GM23338 (cell line): ENCODE data around the gene LCLAT1. TPM values are rescaled to one million over a fixed set of nuclear protein-coding genes. Genes with fewer than 3 reads are reported as not detected.

Experiments used
- ATAC-seq: fragments of 200-7000 bp; cut with Tn5 transposase; 3 replicates; pipeline ENCODE4 v1.9.1; 2020
- DNase-seq: peaks from one replicate; pipeline ENCODE4 v3.0.0-alpha.2; 2015; ENCODE audit warnings: low spot score
- H2AFZ ChIP-seq: fragments of 200-600 bp; sonication (generic); 2 replicates; pipeline ENCODE4 v1.8.0; 2016; ENCODE audit warnings: antibody characterized with exemption, mild to moderate bottlenecking, moderate library complexity
- H3F3A ChIP-seq: fragments of 200-600 bp; sonication (generic); replicated peaks from 2 replicates; pipeline ENCODE4 v1.8.0; 2017; ENCODE audit warnings: antibody characterized with exemption, mixed run types, low read depth
- H3K27ac ChIP-seq: fragments of 200-600 bp; sonication (generic); 2 replicates; pipeline ENCODE4 v1.6.1; 2016; ENCODE audit warnings: low read depth
- H3K27me3 ChIP-seq: fragments of 200-600 bp; sonication (generic); 2 replicates; pipeline ENCODE4 v1.8.0; 2016; ENCODE audit warnings: mild to moderate bottlenecking, mixed run types, moderate library complexity; ENCODE audit not compliant: insufficient read depth
- H3K36me3 ChIP-seq: fragments of 200-600 bp; sonication (generic); 2 replicates; pipeline ENCODE4 v1.8.0; 2016; ENCODE audit warnings: mild to moderate bottlenecking; ENCODE audit not compliant: insufficient read depth
- H3K4me1 ChIP-seq: fragments of 200-600 bp; sonication (generic); 2 replicates; pipeline ENCODE4 v1.8.0; 2016; ENCODE audit warnings: mild to moderate bottlenecking, moderate library complexity; ENCODE audit not compliant: insufficient read depth
- H3K4me2 ChIP-seq: fragments of 200-600 bp; sonication (generic); 2 replicates; pipeline ENCODE4 v1.7.1; 2017; ENCODE audit warnings: mixed run types
- H3K4me3 ChIP-seq: fragments of 200-600 bp; sonication (generic); 2 replicates; pipeline ENCODE4 v1.6.1; 2016; ENCODE audit warnings: mixed run types
- H3K79me2 ChIP-seq: fragments of 200-600 bp; sonication (generic); replicated peaks from 2 replicates; pipeline ENCODE4 v1.8.0; 2017; ENCODE audit warnings: mild to moderate bottlenecking; ENCODE audit not compliant: insufficient read depth
- H3K9me2 ChIP-seq: fragments of 200-600 bp; sonication (generic); 2 replicates; pipeline ENCODE4 v1.8.0; 2017; ENCODE audit not compliant: insufficient read depth
- H4K20me1 ChIP-seq: fragments of 200-600 bp; sonication (generic); replicated peaks from 2 replicates; pipeline ENCODE4 v1.8.0; 2017; ENCODE audit warnings: mild to moderate bottlenecking; ENCODE audit not compliant: insufficient read depth
- H3K27ac Mint-ChIP-seq: 2 replicates; pipeline ENCODE4 v1.8.0; 2020; ENCODE audit warnings: inconsistent platforms, mild to moderate bottlenecking, moderate library complexity, mixed read lengths
- H3K27me3 Mint-ChIP-seq: 3 replicates; pipeline ENCODE4 v1.8.0; 2022; ENCODE audit warnings: low read depth, mild to moderate bottlenecking, moderate library complexity, mixed read lengths, inconsistent platforms; ENCODE audit not compliant: insufficient read depth, poor library complexity
- H3K36me3 Mint-ChIP-seq: 3 replicates; pipeline ENCODE4 v1.8.0; 2021; ENCODE audit warnings: low read depth, mild to moderate bottlenecking, inconsistent platforms, moderate library complexity, mixed read lengths
- H3K4me1 Mint-ChIP-seq: 3 replicates; pipeline ENCODE4 v1.8.0; 2020; ENCODE audit warnings: mild to moderate bottlenecking, inconsistent platforms, mixed read lengths
- H3K4me3 Mint-ChIP-seq: 3 replicates; pipeline ENCODE4 v1.8.0; 2021; ENCODE audit warnings: moderate library complexity, mild to moderate bottlenecking, inconsistent platforms, mixed read lengths
- H3K9me3 Mint-ChIP-seq: 3 replicates; pipeline ENCODE4 v1.8.0; 2020; ENCODE audit warnings: moderate library complexity, mild to moderate bottlenecking, inconsistent platforms, mixed read lengths
- CREB1 ChIP-seq: fragments of 250-450 bp; sonication (Bioruptor Pico); IDR thresholded peaks from 2 replicates; pipeline ENCODE4 v1.5.0; 2020; ENCODE audit warnings: low read depth, mild to moderate bottlenecking, moderate library complexity
- EZH2phosphoT487 ChIP-seq: fragments of 200-600 bp; sonication (generic); IDR thresholded peaks from one replicate; pipeline ENCODE4 v1.8.1; 2018; ENCODE audit warnings: antibody characterized with exemption; ENCODE audit not compliant: unreplicated experiment
- JUNB ChIP-seq: IDR thresholded peaks from one replicate; pipeline ENCODE4 v1.6.1; 2016; ENCODE audit warnings: antibody characterized with exemption; ENCODE audit not compliant: unreplicated experiment
- STAT1 ChIP-seq: IDR thresholded peaks from one replicate; pipeline ENCODE4 v1.6.1; 2016; ENCODE audit warnings: antibody characterized with exemption; ENCODE audit not compliant: unreplicated experiment
- ZNF331 ChIP-seq: fragments of 250-450 bp; sonication (Bioruptor Pico); IDR thresholded peaks from 2 replicates; pipeline ENCODE4 v1.5.0; 2020; ENCODE audit warnings: low read depth, mild to moderate bottlenecking, moderate library complexity
- polyA plus RNA-seq: library from polyadenylated mRNA; unstranded; fragments of >200 nt; fragmentation: Nextera tagmentation; extraction: Ambion mirVana; gene quantifications from 2 replicates; pipeline ENCODE4 v1.2.1, GENCODE V29; 2016
- total RNA-seq: library from RNA; depleted of rRNA; stranded (reverse); fragments of >200 nt; shearing (Covaris generic); gene quantifications from 2 replicates; pipeline ENCODE4 v1.2.3, GENCODE V29; 2014
- TF ChIP-seq, protein P1 (sequence below): IDR thresholded peaks from one replicate; pipeline ENCODE4 v1.6.1; 2018; ENCODE audit warnings: antibody characterized with exemption; ENCODE audit not compliant: unreplicated experiment
- TF ChIP-seq, protein P2 (sequence below): IDR thresholded peaks from 2 replicates; pipeline ENCODE4 v1.6.1; 2016; ENCODE audit warnings: antibody characterized with exemption
- TF ChIP-seq, protein P3 (sequence below): fragments of 250-450 bp; sonication (Bioruptor Pico); IDR thresholded peaks from 2 replicates; pipeline ENCODE4 v1.5.0; 2020; ENCODE audit warnings: mild to moderate bottlenecking, moderate library complexity
- TF ChIP-seq, protein P4 (sequence below), 2 experiments: fragments of 200-600 bp in 1 of 2; sonication (generic) in 1 of 2; conservative IDR thresholded peaks; 2 replicates each; pipeline versions ENCODE4 v1.5.1 to v1.6.1; 2016 to 2017; ENCODE audit warnings: antibody characterized with exemption in 2 of 2, low read depth in 2 of 2, mild to moderate bottlenecking in 2 of 2, moderate library complexity in 1 of 2

The LCLAT1 gene
- total and polyA plus RNA-seq, 2 experiments from 2014 or later: 11.5 to 30.1 TPM

DNA sequence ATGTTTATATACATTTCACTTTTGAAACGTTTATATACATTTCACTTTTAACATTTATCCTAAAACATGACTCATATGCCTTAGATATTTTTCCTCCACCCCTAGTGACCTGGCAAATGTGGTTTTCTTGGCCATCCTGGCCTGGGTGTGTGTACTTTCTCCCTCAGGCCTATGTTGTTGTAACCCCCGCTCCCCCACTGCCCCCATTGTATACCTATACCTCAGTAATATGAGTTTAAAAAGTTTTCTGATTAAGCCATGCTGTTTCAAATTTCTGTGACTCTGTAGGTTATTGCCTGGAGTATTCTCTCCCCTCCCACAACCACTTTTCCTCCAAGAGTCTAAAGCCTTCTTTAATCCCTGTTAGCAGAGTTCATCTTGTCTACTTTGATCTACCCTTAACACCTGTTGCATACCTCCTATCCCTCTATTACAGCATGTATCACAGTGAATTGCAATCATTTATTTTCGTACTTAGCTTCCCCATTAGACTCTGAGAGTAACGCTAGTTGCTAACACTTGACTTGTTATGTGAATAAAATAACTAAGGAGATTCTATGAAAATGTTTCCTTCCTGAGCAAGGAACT, 67.9 kb downstream of the LCLAT1 start:
- H3K27me3 ChIP-seq: no peaks in the 10 kb centered on the region
- Mint-ChIP-seq H3K27me3 (no peaks in the 10 kb centered on the region), H3K9me3 (peaks cover 22% of the 10 kb centered on the region), H3K36me3 (peaks cover 26% of the 10 kb centered on the region), H3K4me1 (peaks cover 40% of the 10 kb centered on the region), H3K27ac (peak overlapping the region; percentile 52), H3K4me3 (no peak overlapping the region)
- H3K27ac ChIP-seq: no peak overlapping the region
- TF ChIP-seq, protein P1, sequence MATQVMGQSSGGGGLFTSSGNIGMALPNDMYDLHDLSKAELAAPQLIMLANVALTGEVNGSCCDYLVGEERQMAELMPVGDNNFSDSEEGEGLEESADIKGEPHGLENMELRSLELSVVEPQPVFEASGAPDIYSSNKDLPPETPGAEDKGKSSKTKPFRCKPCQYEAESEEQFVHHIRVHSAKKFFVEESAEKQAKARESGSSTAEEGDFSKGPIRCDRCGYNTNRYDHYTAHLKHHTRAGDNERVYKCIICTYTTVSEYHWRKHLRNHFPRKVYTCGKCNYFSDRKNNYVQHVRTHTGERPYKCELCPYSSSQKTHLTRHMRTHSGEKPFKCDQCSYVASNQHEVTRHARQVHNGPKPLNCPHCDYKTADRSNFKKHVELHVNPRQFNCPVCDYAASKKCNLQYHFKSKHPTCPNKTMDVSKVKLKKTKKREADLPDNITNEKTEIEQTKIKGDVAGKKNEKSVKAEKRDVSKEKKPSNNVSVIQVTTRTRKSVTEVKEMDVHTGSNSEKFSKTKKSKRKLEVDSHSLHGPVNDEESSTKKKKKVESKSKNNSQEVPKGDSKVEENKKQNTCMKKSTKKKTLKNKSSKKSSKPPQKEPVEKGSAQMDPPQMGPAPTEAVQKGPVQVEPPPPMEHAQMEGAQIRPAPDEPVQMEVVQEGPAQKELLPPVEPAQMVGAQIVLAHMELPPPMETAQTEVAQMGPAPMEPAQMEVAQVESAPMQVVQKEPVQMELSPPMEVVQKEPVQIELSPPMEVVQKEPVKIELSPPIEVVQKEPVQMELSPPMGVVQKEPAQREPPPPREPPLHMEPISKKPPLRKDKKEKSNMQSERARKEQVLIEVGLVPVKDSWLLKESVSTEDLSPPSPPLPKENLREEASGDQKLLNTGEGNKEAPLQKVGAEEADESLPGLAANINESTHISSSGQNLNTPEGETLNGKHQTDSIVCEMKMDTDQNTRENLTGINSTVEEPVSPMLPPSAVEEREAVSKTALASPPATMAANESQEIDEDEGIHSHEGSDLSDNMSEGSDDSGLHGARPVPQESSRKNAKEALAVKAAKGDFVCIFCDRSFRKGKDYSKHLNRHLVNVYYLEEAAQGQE: no peak
- TF ChIP-seq EZH2phosphoT487 (no peak), ZNF331 (no peak)
- H3F3A ChIP-seq: no peaks in the 10 kb centered on the region
- H3K9me2 ChIP-seq: no peaks in the 10 kb centered on the region
- no peak overlapping the region for H2AFZ ChIP-seq
- DNase-seq (no peak), ATAC-seq (no peak)
- no peaks in the 10 kb centered on the region for H3K36me3 ChIP-seq
- no peak overlapping the region for H3K4me3 ChIP-seq
- H3K79me2 ChIP-seq: peaks cover 46% of the 10 kb centered on the region
- H3K4me2 ChIP-seq: no peak overlapping the region
- peaks cover 39% of the 10 kb centered on the region for H3K4me1 ChIP-seq
- H4K20me1 ChIP-seq: no peaks in the 10 kb centered on the region

DNA sequence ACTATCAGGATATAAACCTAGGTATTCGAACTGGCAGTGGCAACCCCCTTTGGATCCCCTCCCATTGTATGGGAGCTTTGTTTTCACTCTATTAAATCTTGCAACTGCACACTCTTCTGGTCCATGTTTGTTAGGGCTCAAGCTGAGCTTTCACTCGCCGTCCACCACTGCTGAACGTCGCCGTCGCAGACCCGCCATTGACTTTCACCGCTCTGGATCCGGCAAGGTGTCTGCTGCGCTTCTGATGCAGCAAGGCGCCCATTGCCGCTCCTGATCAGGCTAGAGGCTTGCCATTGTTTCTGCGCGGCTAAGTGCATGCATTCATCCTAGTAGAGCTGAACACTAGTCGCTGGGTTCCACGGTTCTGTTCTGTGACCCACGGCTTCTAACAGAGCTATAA, 69.1 kb downstream of the LCLAT1 start:
- no peaks in the 10 kb centered on the region for H3K27me3 Mint-ChIP-seq
- Histone ChIP-seq H3K36me3 (no peaks in the 10 kb centered on the region), H2AFZ (no peak overlapping the region), H3K9me2 (no peaks in the 10 kb centered on the region), H3K4me2 (no peak overlapping the region), H3F3A (no peaks in the 10 kb centered on the region), H3K4me3 (no peak overlapping the region), H3K79me2 (peaks cover 35% of the 10 kb centered on the region), H3K27ac (no peak overlapping the region), H4K20me1 (no peaks in the 10 kb centered on the region), H3K4me1 (peaks cover 34% of the 10 kb centered on the region), H3K27me3 (no peaks in the 10 kb centered on the region)
- peaks cover 33% of the 10 kb centered on the region for H3K4me1 Mint-ChIP-seq
- peaks cover 31% of the 10 kb centered on the region for H3K36me3 Mint-ChIP-seq
- H3K9me3 Mint-ChIP-seq: peaks cover 23% of the 10 kb centered on the region
- peak overlapping the region; percentile 60; the same call in 1 of the 2 replicates for H3K27ac Mint-ChIP-seq
- ATAC-seq (no peak), DNase-seq (no peak)
- no peak overlapping the region for H3K4me3 Mint-ChIP-seq
- TF ChIP-seq STAT1 (no peak), JUNB (no peak), CREB1 (CRISPR knock-in tag) (no peak), ZNF331 (no peak)
- TF ChIP-seq, protein P2, sequence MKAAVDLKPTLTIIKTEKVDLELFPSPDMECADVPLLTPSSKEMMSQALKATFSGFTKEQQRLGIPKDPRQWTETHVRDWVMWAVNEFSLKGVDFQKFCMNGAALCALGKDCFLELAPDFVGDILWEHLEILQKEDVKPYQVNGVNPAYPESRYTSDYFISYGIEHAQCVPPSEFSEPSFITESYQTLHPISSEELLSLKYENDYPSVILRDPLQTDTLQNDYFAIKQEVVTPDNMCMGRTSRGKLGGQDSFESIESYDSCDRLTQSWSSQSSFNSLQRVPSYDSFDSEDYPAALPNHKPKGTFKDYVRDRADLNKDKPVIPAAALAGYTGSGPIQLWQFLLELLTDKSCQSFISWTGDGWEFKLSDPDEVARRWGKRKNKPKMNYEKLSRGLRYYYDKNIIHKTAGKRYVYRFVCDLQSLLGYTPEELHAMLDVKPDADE: no peak
- TF ChIP-seq, protein P3, sequence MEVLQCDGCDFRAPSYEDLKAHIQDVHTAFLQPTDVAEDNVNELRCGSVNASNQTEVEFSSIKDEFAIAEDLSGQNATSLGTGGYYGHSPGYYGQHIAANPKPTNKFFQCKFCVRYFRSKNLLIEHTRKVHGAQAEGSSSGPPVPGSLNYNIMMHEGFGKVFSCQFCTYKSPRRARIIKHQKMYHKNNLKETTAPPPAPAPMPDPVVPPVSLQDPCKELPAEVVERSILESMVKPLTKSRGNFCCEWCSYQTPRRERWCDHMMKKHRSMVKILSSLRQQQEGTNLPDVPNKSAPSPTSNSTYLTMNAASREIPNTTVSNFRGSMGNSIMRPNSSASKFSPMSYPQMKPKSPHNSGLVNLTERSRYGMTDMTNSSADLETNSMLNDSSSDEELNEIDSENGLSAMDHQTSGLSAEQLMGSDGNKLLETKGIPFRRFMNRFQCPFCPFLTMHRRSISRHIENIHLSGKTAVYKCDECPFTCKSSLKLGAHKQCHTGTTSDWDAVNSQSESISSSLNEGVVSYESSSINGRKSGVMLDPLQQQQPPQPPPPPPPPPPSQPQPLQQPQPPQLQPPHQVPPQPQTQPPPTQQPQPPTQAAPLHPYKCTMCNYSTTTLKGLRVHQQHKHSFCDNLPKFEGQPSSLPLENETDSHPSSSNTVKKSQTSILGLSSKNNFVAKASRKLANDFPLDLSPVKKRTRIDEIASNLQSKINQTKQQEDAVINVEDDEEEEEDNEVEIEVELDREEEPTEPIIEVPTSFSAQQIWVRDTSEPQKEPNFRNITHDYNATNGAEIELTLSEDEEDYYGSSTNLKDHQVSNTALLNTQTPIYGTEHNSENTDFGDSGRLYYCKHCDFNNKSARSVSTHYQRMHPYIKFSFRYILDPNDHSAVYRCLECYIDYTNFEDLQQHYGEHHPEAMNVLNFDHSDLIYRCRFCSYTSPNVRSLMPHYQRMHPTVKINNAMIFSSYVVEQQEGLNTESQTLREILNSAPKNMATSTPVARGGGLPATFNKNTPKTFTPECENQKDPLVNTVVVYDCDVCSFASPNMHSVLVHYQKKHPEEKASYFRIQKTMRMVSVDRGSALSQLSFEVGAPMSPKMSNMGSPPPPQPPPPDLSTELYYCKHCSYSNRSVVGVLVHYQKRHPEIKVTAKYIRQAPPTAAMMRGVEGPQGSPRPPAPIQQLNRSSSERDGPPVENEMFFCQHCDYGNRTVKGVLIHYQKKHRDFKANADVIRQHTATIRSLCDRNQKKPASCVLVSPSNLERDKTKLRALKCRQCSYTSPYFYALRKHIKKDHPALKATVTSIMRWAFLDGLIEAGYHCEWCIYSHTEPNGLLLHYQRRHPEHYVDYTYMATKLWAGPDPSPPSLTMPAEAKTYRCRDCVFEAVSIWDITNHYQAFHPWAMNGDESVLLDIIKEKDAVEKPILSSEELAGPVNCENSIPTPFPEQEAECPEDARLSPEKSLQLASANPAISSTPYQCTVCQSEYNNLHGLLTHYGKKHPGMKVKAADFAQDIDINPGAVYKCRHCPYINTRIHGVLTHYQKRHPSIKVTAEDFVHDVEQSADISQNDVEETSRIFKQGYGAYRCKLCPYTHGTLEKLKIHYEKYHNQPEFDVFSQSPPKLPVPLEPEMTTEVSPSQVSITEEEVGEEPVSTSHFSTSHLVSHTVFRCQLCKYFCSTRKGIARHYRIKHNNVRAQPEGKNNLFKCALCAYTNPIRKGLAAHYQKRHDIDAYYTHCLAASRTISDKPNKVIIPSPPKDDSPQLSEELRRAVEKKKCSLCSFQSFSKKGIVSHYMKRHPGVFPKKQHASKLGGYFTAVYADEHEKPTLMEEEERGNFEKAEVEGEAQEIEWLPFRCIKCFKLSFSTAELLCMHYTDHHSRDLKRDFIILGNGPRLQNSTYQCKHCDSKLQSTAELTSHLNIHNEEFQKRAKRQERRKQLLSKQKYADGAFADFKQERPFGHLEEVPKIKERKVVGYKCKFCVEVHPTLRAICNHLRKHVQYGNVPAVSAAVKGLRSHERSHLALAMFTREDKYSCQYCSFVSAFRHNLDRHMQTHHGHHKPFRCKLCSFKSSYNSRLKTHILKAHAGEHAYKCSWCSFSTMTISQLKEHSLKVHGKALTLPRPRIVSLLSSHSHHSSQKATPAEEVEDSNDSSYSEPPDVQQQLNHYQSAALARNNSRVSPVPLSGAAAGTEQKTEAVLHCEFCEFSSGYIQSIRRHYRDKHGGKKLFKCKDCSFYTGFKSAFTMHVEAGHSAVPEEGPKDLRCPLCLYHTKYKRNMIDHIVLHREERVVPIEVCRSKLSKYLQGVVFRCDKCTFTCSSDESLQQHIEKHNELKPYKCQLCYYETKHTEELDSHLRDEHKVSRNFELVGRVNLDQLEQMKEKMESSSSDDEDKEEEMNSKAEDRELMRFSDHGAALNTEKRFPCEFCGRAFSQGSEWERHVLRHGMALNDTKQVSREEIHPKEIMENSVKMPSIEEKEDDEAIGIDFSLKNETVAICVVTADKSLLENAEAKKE: no peak
- TF ChIP-seq, protein P4, sequence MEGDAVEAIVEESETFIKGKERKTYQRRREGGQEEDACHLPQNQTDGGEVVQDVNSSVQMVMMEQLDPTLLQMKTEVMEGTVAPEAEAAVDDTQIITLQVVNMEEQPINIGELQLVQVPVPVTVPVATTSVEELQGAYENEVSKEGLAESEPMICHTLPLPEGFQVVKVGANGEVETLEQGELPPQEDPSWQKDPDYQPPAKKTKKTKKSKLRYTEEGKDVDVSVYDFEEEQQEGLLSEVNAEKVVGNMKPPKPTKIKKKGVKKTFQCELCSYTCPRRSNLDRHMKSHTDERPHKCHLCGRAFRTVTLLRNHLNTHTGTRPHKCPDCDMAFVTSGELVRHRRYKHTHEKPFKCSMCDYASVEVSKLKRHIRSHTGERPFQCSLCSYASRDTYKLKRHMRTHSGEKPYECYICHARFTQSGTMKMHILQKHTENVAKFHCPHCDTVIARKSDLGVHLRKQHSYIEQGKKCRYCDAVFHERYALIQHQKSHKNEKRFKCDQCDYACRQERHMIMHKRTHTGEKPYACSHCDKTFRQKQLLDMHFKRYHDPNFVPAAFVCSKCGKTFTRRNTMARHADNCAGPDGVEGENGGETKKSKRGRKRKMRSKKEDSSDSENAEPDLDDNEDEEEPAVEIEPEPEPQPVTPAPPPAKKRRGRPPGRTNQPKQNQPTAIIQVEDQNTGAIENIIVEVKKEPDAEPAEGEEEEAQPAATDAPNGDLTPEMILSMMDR (conservative IDR thresholded peaks at IDR 0.05; ENCODE audit: low read depth in 2 of 2): no peak
